ENCODE data around the gene PTPN3.
"Not testable (repeated sequence)": the region's sequence is repeated elsewhere in the genome, so short reads cannot be mapped to it uniquely, and the experiment has no call there.

PTPN3 gene

GRCh38 chr9:109498195-109499092, at the start of gene PTPN3:
Gene PTPN3, minus strand, starts transcription at chr9:109498307. Its CDS starts 34,873 bp downstream, at chr9:109463434.
- DNase-seq (ENCODE audit: low read depth, low spot score): no peak

- DNase-seq (ENCODE audit: low read depth, low spot score): not testable (repeated sequence)
These were observed 46.8 kb upstream of the PTPN3 start for GRCh38 chr9:109544954-109545353.

- DNase-seq (ENCODE audit: low read depth, low spot score): no peak
These were observed 44.8 kb upstream of the PTPN3 start for GRCh38 chr9:109542922-109543321.

- DNase-seq (ENCODE audit: low read depth, low spot score): no peak
These were observed 40.2 kb upstream of the PTPN3 start for GRCh38 chr9:109538346-109538745.

GRCh38 chr9:109537288-109537687, 39.2 kb upstream of the PTPN3 start:
- no peak for DNase-seq (ENCODE audit: low read depth, low spot score)

- DNase-seq (ENCODE audit: low read depth, low spot score): no peak
These were observed 38.8 kb upstream of the PTPN3 start for GRCh38 chr9:109536859-109537258.

- no peak for DNase-seq (ENCODE audit: low read depth, low spot score)
These were observed 37.3 kb upstream of the PTPN3 start for GRCh38 chr9:109535365-109535764.

GRCh38 chr9:109534151-109534550, 36.0 kb upstream of the PTPN3 start:
- no peak for DNase-seq (ENCODE audit: low read depth, low spot score)

GRCh38 chr9:109532652-109533051, 34.5 kb upstream of the PTPN3 start:
- not testable (repeated sequence) for DNase-seq (ENCODE audit: low read depth, low spot score)

GRCh38 chr9:109522106-109522505, 24.0 kb upstream of the PTPN3 start:
- DNase-seq (ENCODE audit: low read depth, low spot score): no peak

GRCh38 chr9:109520475-109521132, 22.5 kb upstream of the PTPN3 start:
- peak; percentile 52 for DNase-seq (ENCODE audit: low read depth, low spot score)

GRCh38 chr9:109519366-109519765, 21.3 kb upstream of the PTPN3 start:
- no peak for DNase-seq (ENCODE audit: low read depth, low spot score)

GRCh38 chr9:109518621-109519335, 20.7 kb upstream of the PTPN3 start:
- no peak for DNase-seq (ENCODE audit: low read depth, low spot score)

- DNase-seq (ENCODE audit: low read depth, low spot score): no peak
These were observed 19.8 kb upstream of the PTPN3 start for GRCh38 chr9:109517901-109518377.

GRCh38 chr9:109513871-109514270, 15.8 kb upstream of the PTPN3 start:
- no peak for DNase-seq (ENCODE audit: low read depth, low spot score)

GRCh38 chr9:109512170-109512756, 14.2 kb upstream of the PTPN3 start:
- DNase-seq (ENCODE audit: low read depth, low spot score): no peak

- no peak for DNase-seq (ENCODE audit: low read depth, low spot score)
These were observed 12.4 kb upstream of the PTPN3 start for GRCh38 chr9:109510506-109510905.

- DNase-seq (ENCODE audit: low read depth, low spot score): not testable (repeated sequence)
These were observed 11.9 kb upstream of the PTPN3 start for GRCh38 chr9:109510042-109510441.

- no peak for DNase-seq (ENCODE audit: low read depth, low spot score)
These were observed 11.5 kb upstream of the PTPN3 start for GRCh38 chr9:109509611-109510010.

- no peak for DNase-seq (ENCODE audit: low read depth, low spot score)
These were observed 9.3 kb upstream of the PTPN3 start for GRCh38 chr9:109507421-109507838.

GRCh38 chr9:109506097-109506712, 8.1 kb upstream of the PTPN3 start:
- no peak for DNase-seq (ENCODE audit: low read depth, low spot score)
